ENCODE data around the gene ZFYVE26.

- TF ChIP-seq CTCF (IDR thresholded peaks at IDR 0.05) (no peak), POLR2A (IDR thresholded peaks at IDR 0.05) (no peak)
Observed at GRCh38 chr14:67698179-67698578, 118.2 kb downstream of the ZFYVE26 start.

Data from body of pancreas (tissue), 4 donors.